A549 treated with CpdA at 1 μM for 4 hours (cell line): ENCODE results near the gene RERE. TPM values are rescaled to one million over a fixed set of nuclear protein-coding genes. Genes with fewer than 3 reads are reported as not detected.

ENCODE experiments used
- total RNA-seq: library from RNA; stranded (reverse); fragments of 200-300 nt; extraction: Qiagen RNA extraction; gene quantifications from 5 replicates; pipeline ENCODE4 v1.2.3, GENCODE V29; 2022; ENCODE audit warnings: low read depth

RERE gene
- total RNA-seq: 18.1 to 25.0 TPM (median 20.8 TPM) in 5 replicates

GRCh38 chr1:8817412-8818324, at the start of gene RERE:
Gene RERE (minus strand): TSS chr1:8817640.

DNA sequence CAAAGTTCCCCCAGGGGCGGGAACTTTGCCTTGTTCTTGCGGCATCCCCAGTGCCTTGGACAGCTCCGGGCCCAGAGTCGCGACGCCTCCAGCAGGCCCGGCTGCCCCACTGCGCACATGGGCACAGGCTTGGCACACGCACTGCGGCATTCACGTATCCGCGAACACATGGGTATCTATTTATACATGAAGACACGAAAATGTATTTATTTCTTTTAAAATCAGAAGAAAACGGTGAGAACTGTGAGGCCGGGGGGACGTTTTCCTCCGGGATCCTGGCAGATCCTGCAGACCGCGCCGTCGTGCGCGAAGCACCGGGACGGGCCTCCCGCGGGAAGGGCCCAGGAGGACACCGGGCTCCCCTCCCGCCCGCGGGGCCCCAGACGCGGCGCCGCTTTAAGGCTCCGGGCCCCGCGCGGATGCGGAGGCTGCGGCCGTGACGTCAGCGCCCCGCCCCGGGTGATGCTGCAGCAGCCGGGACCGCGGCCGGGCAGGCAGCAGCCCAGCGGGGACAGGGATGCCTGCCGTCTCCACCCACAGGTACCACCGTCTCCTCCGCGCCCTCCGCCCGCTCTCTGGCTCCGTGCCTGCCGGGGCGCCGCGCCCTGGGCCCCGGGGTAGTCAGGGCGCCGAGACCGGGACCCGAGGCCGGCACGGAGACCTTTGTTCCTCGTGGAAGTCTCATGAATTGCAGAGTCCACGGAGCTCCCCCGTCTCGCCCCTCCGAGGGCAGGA, 499.6 kb downstream of the RERE start, which contains the start of gene SLC45A1:
Gene SLC45A1 (plus strand): TSS at position 468 of the 735 bp plus-strand sequence. CDS start 6,216 bp downstream, outside the sequence.

Other genes starting within 250 kb of the RERE start
- gene ENO1, start 61.0 kb upstream of the RERE start, total RNA-seq: 2,827 to 3,014 TPM (median 2,843 TPM) in 5 replicates
- not detected in 5 replicates for gene CA6, start 128.2 kb upstream of the RERE start, total RNA-seq
- gene SLC2A7, start 208.8 kb upstream of the RERE start, total RNA-seq: not detected in 5 replicates